ENCODE results near the gene ACACA. TPM values are rescaled to one million over a fixed set of nuclear protein-coding genes. Genes with fewer than 3 reads are reported as not detected.
A peak's percentile ranks its signal among the peaks of the same experiment; 100 is the strongest.

The ACACA gene
- total RNA-seq, 1 donor from 2014 or later: 42.4 TPM

DNA sequence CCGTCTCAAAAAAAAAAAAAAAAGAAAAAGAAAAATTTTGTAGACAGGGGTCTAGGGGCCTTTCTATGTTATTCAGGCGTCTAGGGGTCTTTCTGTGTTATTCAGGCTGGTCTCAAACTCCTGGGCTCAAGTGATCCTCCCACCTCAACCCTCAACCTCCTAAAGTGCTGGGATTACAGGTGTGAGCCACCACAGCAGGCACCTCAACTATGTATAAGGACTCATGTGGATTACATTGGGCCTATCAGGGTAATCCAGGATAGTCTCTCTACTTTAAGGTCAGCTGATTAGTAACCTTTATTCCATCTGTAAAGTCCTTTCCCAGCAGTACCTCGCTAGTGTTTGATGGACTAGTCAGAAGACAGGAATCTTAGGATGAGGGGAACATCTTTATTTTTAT lies 22.4 kb upstream of the ACACA start:
- DNase-seq (no peak), ATAC-seq (ENCODE audit: low read depth) (no peak)
- H3K4me1 Mint-ChIP-seq: no peaks in the 10 kb centered on the region

GRCh38 chr17:37425268-37425667 lies 18.6 kb upstream of the ACACA start:
- no peak overlapping the region for H3K4me3 Mint-ChIP-seq
- DNase-seq (no peak), ATAC-seq (ENCODE audit: low read depth) (no peak)
- no peak overlapping the region for H3K27ac Mint-ChIP-seq
- no peaks in the 10 kb centered on the region for H3K9me3 Mint-ChIP-seq
- intact Hi-C loops (cut with micrococcal nuclease): no loop called here
- CTCF ChIA-PET: no interaction called here
- H3K4me1 Mint-ChIP-seq: no peaks in the 10 kb centered on the region
- no peaks in the 10 kb centered on the region for H3K27me3 Mint-ChIP-seq
- peaks cover 68% of the 10 kb centered on the region for H3K36me3 Mint-ChIP-seq (ENCODE audit: low read depth)
- no peak for TF ChIP-seq CTCF (IDR thresholded peaks at IDR 0.05)
- POLR2A ChIA-PET: interaction anchor here (1.0 kb wide), 1 partner anchor 15 kb away, joined by 3 read pairs; no protein-coding TSS in a partner anchor

More for the DNA sequence above, 22.4 kb upstream of the ACACA start:
- Mint-ChIP-seq H3K27ac (no peak overlapping the region), H3K4me3 (no peak overlapping the region), H3K9me3 (no peaks in the 10 kb centered on the region), H3K27me3 (no peaks in the 10 kb centered on the region), H3K36me3 (ENCODE audit: low read depth) (peaks cover 74% of the 10 kb centered on the region)
- TF ChIP-seq CTCF (IDR thresholded peaks at IDR 0.05): no peak
- intact Hi-C loops (cut with micrococcal nuclease): no loop called here
- ChIA-PET POLR2A (no interaction called here), CTCF (no interaction called here)

DNA sequence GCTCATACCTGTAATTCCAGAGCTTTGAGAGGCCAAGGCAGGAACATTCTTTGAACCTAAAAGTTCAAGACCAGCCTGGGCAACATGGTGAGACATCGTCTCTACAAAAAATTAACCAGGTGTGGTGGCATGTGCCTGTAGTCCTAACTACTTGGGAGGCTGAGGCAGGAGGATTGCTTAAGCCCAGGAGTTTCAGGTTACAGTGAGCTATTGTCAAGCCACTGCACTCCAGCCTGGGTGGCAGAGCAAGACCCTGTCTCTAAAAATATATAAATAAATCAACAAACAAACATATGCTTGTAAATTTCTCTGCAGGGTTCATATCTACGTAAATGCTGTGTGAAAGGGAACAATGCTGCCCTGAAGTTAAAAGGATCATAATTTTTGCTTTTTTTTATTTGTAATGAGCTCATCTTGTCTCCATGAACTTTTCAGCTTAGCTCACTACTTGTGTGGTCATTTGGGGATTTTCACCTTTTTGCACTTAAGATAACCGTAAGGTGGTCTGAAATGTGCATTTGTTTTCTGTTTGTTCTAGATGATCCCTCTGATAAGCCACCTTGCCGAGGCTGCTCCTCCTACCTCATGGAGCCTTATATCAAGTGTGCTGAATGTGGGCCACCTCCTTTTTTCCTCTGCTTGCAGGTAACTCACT lies 16.5 kb upstream of the ACACA start:
- H3K4me1 Mint-ChIP-seq: no peaks in the 10 kb centered on the region
- no peak overlapping the region for H3K27ac Mint-ChIP-seq
- POLR2A ChIA-PET: interaction anchor here (0.6 to 1.4 kb wide), 2 partner anchors 11 to 16 kb away, joined by 4 to 5 read pairs; no protein-coding TSS in a partner anchor
- no peaks in the 10 kb centered on the region for H3K27me3 Mint-ChIP-seq
- intact Hi-C loops (cut with micrococcal nuclease): no loop called here
- CTCF ChIA-PET: interaction anchor here (0.6 kb wide), 1 partner anchor 110 kb away, joined by 3 read pairs; no protein-coding TSS in a partner anchor
- no peak for DNase-seq
- no peak for TF ChIP-seq CTCF (IDR thresholded peaks at IDR 0.05)
- H3K4me3 Mint-ChIP-seq: no peak overlapping the region
- no peak for ATAC-seq (ENCODE audit: low read depth)
- peaks cover 62% of the 10 kb centered on the region for H3K36me3 Mint-ChIP-seq (ENCODE audit: low read depth)
- H3K9me3 Mint-ChIP-seq: no peaks in the 10 kb centered on the region

DNA sequence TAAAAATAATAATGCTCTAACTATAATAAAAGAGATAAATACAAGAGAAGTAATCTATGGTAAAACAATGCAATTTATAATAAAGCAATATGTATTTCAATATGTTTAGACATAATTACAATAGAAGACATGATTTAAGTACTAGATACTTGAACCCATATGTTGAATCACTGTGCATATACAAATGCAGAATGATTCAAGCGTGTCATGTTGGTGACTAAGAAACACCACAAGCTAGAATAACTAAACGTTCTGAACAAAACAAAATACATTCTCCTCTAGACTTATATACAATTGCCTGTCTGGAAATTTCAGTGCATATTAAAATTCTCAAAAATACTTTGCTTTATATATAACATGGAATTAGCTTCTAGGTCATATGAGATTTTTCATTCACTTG lies 11.2 kb upstream of the ACACA start:
- DNase-seq (no peak), ATAC-seq (ENCODE audit: low read depth) (no peak)
- POLR2A ChIA-PET: no interaction called here
- no peaks in the 10 kb centered on the region for H3K9me3 Mint-ChIP-seq
- intact Hi-C loops (cut with micrococcal nuclease): no loop called here
- H3K36me3 Mint-ChIP-seq (ENCODE audit: low read depth): peaks cover 47% of the 10 kb centered on the region
- TF ChIP-seq CTCF (IDR thresholded peaks at IDR 0.05): no peak
- H3K4me1 Mint-ChIP-seq: peaks cover 8% of the 10 kb centered on the region
- H3K27me3 Mint-ChIP-seq: no peaks in the 10 kb centered on the region
- CTCF ChIA-PET: no interaction called here
- H3K27ac Mint-ChIP-seq: no peak overlapping the region
- no peak overlapping the region for H3K4me3 Mint-ChIP-seq

- TF ChIP-seq CTCF (IDR thresholded peaks at IDR 0.05): no peak
- Mint-ChIP-seq H3K36me3 (ENCODE audit: low read depth) (peaks cover 49% of the 10 kb centered on the region), H3K27me3 (no peaks in the 10 kb centered on the region), H3K4me1 (peaks cover 8% of the 10 kb centered on the region), H3K27ac (peak overlapping the region; percentile 30), H3K4me3 (no peak overlapping the region), H3K9me3 (no peaks in the 10 kb centered on the region)
- POLR2A ChIA-PET: no interaction called here
- intact Hi-C loops (cut with micrococcal nuclease): no loop called here
- ATAC-seq (ENCODE audit: low read depth) (no peak), DNase-seq (no peak)
- CTCF ChIA-PET: no interaction called here
Observed at GRCh38 chr17:37413875-37414519, 7.4 kb upstream of the ACACA start.
